Measurements from ENCODE around the gene MON2.

GRCh38 chr12:62625228-62625627, 158.6 kb downstream of the MON2 start:
- TF ChIP-seq CTCF (IDR thresholded peaks at IDR 0.05) (no peak), POLR2A (IDR thresholded peaks at IDR 0.05) (no peak)

All from Peyer's patch (tissue), 4 donors.